Measurements from ENCODE around the gene CC2D1B.

Gene CC2D1B

GRCh38 chr1:52359676-52360594, 6.1 kb downstream of the CC2D1B start:
- no peak for DNase-seq (ENCODE audit: low spot score)

GRCh38 chr1:52358851-52359497, 7.0 kb downstream of the CC2D1B start:
- no peak for DNase-seq (ENCODE audit: low spot score)

GRCh38 chr1:52357397-52357796, 8.6 kb downstream of the CC2D1B start:
- DNase-seq (ENCODE audit: low spot score) = no peak

- DNase-seq (ENCODE audit: low spot score) = no peak
These were observed 9.1 kb downstream of the CC2D1B start for GRCh38 chr1:52356818-52357355.

GRCh38 chr1:52355847-52356505, 10.0 kb downstream of the CC2D1B start:
- no peak for DNase-seq (ENCODE audit: low spot score)

GRCh38 chr1:52355436-52355835, 10.6 kb downstream of the CC2D1B start:
- no peak for DNase-seq (ENCODE audit: low spot score)

GRCh38 chr1:52352690-52353089, 13.3 kb downstream of the CC2D1B start:
- no peak for DNase-seq (ENCODE audit: low spot score)

GRCh38 chr1:52348704-52349300, 17.2 kb downstream of the CC2D1B start:
- DNase-seq (ENCODE audit: low spot score) = peak; percentile 50

- DNase-seq (ENCODE audit: low spot score) = no peak
These were observed 19.4 kb downstream of the CC2D1B start for GRCh38 chr1:52346653-52347052.

- DNase-seq (ENCODE audit: low spot score) = no peak
These were observed 20.8 kb downstream of the CC2D1B start for GRCh38 chr1:52345252-52345651.

GRCh38 chr1:52343979-52344378, 22.0 kb downstream of the CC2D1B start:
- no peak for DNase-seq (ENCODE audit: low spot score)

GRCh38 chr1:52341655-52342260, 24.2 kb downstream of the CC2D1B start:
- DNase-seq (ENCODE audit: low spot score) = no peak

GRCh38 chr1:52337439-52337838, 28.6 kb downstream of the CC2D1B start:
- DNase-seq (ENCODE audit: low spot score) = no peak

- no peak for DNase-seq (ENCODE audit: low spot score)
These were observed 31.0 kb downstream of the CC2D1B start for GRCh38 chr1:52334906-52335528.

- no peak for DNase-seq (ENCODE audit: low spot score)
These were observed 33.6 kb downstream of the CC2D1B start for GRCh38 chr1:52332411-52332810.

GRCh38 chr1:52328615-52329014, 37.4 kb downstream of the CC2D1B start:
- DNase-seq (ENCODE audit: low spot score) = no peak

GRCh38 chr1:52325786-52326185, 40.2 kb downstream of the CC2D1B start:
- DNase-seq (ENCODE audit: low spot score) = no peak

GRCh38 chr1:52323731-52324130, 42.3 kb downstream of the CC2D1B start:
- DNase-seq (ENCODE audit: low spot score) = no peak

- DNase-seq (ENCODE audit: low spot score) = no peak
These were observed 44.9 kb downstream of the CC2D1B start for GRCh38 chr1:52321061-52321460.

- DNase-seq (ENCODE audit: low spot score) = no peak
These were observed 59.6 kb downstream of the CC2D1B start for GRCh38 chr1:52306227-52307006.

All from AG08396 (cell line).